Sciatic nerve (tissue), 2 donors: ENCODE measurements around the gene TSC22D4. TPM values are rescaled to one million over a fixed set of nuclear protein-coding genes. Genes with fewer than 3 reads are reported as not detected.
"Not testable (repeated sequence)": the region's sequence is repeated elsewhere in the genome, so short reads cannot be mapped to it uniquely, and the experiment has no call there.

Experiments used
- ATAC-seq: fragments of 200-7000 bp; cut with Tn5 transposase; one replicate; pipeline ENCODE4 v1.9.1; 2020; ENCODE audit warnings: mild to moderate bottlenecking, moderate library complexity
- DNase-seq: peaks from one replicate; pipeline ENCODE4 v3.0.0-alpha.2; 2020; ENCODE audit warnings: low spot score
- intact Hi-C: fragments of 100-400 bp; cut with DNase I; formaldehyde crosslinking; loops from one replicate; pipeline ENCODE4 v1.14.2; 2022
- total RNA-seq: library from RNA; stranded (reverse); fragmentation: NEBNext Ultra II Directional; extraction: Animal tissue kit (Norgen Biotek cat#: 25700); gene quantifications from one replicate; pipeline ENCODE4 v1.2.1, GENCODE V29; 2021
- donor health status: DM: no; HTN: no; CAD: no.
- donor health status: DM: no; HTN: no; CAD: no.

Gene TSC22D4
- total RNA-seq: 148 TPM

GRCh38 chr7:100478958-100479660 is at the start of gene TSC22D4:
TSC22D4 (minus strand) TSS chr7:100479214; CDS start chr7:100478038, 1,176 bp downstream.
- ATAC-seq (peak; percentile 94), DNase-seq (peak; percentile 99)
- intact Hi-C loops: no loop called here

- DNase-seq, ATAC-seq, intact Hi-C loops: not testable (repeated sequence)
Observed at GRCh38 chr7:100528108-100528866, 49.3 kb upstream of the TSC22D4 start.

- intact Hi-C loops, DNase-seq, ATAC-seq: not testable (repeated sequence)
Observed at GRCh38 chr7:100523192-100523591, 44.2 kb upstream of the TSC22D4 start.

GRCh38 chr7:100521909-100522593 is 43.0 kb upstream of the TSC22D4 start:
- DNase-seq, intact Hi-C loops: not testable (repeated sequence)
- peak; percentile 15 for ATAC-seq

- ATAC-seq: no peak
- no peak for DNase-seq
- intact Hi-C loops: no loop called here
Observed at GRCh38 chr7:100521076-100521475, 42.1 kb upstream of the TSC22D4 start.

- ATAC-seq (no peak), DNase-seq (no peak)
- intact Hi-C loops: no loop called here
Observed at GRCh38 chr7:100520138-100520537, 41.1 kb upstream of the TSC22D4 start.

GRCh38 chr7:100519580-100519979 is 40.6 kb upstream of the TSC22D4 start:
- intact Hi-C loops: no loop called here
- no peak for ATAC-seq
- DNase-seq: no peak

- intact Hi-C loops: no loop called here
- no peak for DNase-seq
- ATAC-seq: no peak
Observed at GRCh38 chr7:100517305-100517704, 38.3 kb upstream of the TSC22D4 start.

- ATAC-seq (peak; percentile 92), DNase-seq (peak; percentile 73)
- intact Hi-C loops: no loop called here
Observed at GRCh38 chr7:100516135-100516812, 37.3 kb upstream of the TSC22D4 start.

- DNase-seq (no peak), ATAC-seq (peak; percentile 90)
- intact Hi-C loops: no loop called here
Observed at GRCh38 chr7:100515072-100515532, 36.1 kb upstream of the TSC22D4 start.

GRCh38 chr7:100513212-100513810 is 34.3 kb upstream of the TSC22D4 start:
- no peak for DNase-seq
- ATAC-seq: no peak
- intact Hi-C loops: no loop called here

GRCh38 chr7:100510437-100511239 is 31.6 kb upstream of the TSC22D4 start:
- DNase-seq (no peak), ATAC-seq (no peak)
- intact Hi-C loops: no loop called here

- intact Hi-C loops: no loop called here
- ATAC-seq: peak; percentile 87
- DNase-seq: peak; percentile 82
Observed at GRCh38 chr7:100509231-100509630, 30.2 kb upstream of the TSC22D4 start.

GRCh38 chr7:100506356-100506923 is 27.4 kb upstream of the TSC22D4 start:
- DNase-seq: no peak
- no peak for ATAC-seq

GRCh38 chr7:100504887-100505611 is 26.0 kb upstream of the TSC22D4 start:
- ATAC-seq: no peak

More at GRCh38 chr7:100506356-100506923, 27.4 kb upstream of the TSC22D4 start:
- intact Hi-C loops: no loop called here

GRCh38 chr7:100504031-100504430 is 25.0 kb upstream of the TSC22D4 start:
- intact Hi-C loops, DNase-seq: not testable (repeated sequence)
- peak; percentile 31 for ATAC-seq

More at GRCh38 chr7:100504887-100505611, 26.0 kb upstream of the TSC22D4 start:
- intact Hi-C loops: no loop called here
- DNase-seq: no peak

GRCh38 chr7:100500743-100501142 is 21.7 kb upstream of the TSC22D4 start:
- DNase-seq, intact Hi-C loops, ATAC-seq: not testable (repeated sequence)
